ENCODE measurements around the gene TIMELESS.

GRCh38 chr12:56413392-56413791 lies 35.8 kb downstream of the TIMELESS start:
- no peak for TF ChIP-seq POLR2AphosphoS5 (IDR thresholded peaks at IDR 0.05)
- TF ChIP-seq CTCF (IDR thresholded peaks at IDR 0.05 in 8 of 11, conservative IDR thresholded peaks at IDR 0.05 in 3 of 11), result no peak
- TF ChIP-seq POLR2A (IDR thresholded peaks at IDR 0.05), result no peak
